ENCODE measurements around the gene HIVEP3.

GRCh38 chr1:41474490-41475271 is 444.0 kb downstream of the HIVEP3 start:
- TF ChIP-seq CTCF (IDR thresholded peaks at IDR 0.05) (no peak), POLR2A (IDR thresholded peaks at IDR 0.05) (no peak)
